ENCODE measurements around the gene TCERG1.

DNA sequence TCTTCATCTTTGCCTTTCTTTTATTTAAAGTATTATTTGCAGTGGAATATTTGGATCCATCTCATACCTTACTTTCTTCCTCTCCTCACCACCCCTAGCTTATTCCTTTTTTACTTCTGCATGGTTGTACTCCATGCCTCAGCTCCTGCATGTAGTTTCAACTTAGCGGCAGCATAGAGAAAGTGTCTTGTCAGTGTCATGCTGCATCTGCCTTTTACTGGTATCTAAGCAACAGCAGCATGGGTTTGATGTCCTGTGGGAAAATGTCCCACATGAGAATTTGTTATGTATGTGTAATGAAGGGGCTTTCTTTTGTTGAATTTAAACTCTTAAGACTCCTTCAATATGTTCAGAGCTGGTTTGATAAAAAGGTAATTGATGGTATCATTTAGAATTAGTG lies 20.6 kb downstream of the TCERG1 start:
- TF ChIP-seq MAX (IDR thresholded peaks at IDR 0.05) (no peak), NFIC (IDR thresholded peaks at IDR 0.05) (no peak), EGR1 (IDR thresholded peaks at IDR 0.05) (no peak), CREB1 (IDR thresholded peaks at IDR 0.05; ENCODE audit: low read depth) (no peak), EP300 (IDR thresholded peaks at IDR 0.05; ENCODE audit: borderline replicate concordance) (no peak), TCF12 (IDR thresholded peaks at IDR 0.05; ENCODE audit: low read depth) (no peak), TEAD4 (IDR thresholded peaks at IDR 0.05) (no peak), REST (IDR thresholded peaks at IDR 0.05; ENCODE audit: low read depth) (no peak)

Measured in Ishikawa (cell line).